ENCODE data around the gene RBMS1.
A peak's percentile ranks its signal among the peaks of the same experiment; 100 is the strongest.

Gene RBMS1

DNA sequence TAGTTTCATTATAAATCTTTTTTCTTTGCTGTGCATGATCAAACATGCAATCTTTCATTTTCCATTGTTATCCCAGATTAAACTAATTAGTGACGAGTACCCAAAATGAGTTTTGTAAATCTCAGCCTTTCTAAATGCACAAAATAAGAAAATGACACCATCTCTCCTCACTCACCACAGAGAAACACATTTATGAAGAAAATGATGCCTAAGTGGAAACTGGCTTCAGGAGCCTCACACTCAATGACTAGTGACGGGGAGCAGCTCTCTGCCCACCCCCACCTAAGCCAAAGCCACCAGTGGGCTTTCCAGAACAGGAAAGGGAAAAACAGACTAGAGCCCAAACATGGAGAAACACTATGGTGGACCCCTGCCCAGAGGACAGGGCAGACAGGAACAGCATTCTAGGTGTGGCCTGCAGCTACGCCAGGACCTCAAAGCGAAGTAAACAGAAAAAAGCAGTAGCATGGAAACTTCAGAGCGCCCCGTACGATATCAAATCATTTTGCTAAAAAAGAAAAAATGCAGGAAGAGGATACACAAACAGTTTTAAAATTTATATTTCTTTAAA, 113.5 kb downstream of the RBMS1 start:
- FAIRE-seq, result no peak
- no peak for DNase-seq (ENCODE audit: insufficient read length, low spot score)
- TF ChIP-seq, protein P1, sequence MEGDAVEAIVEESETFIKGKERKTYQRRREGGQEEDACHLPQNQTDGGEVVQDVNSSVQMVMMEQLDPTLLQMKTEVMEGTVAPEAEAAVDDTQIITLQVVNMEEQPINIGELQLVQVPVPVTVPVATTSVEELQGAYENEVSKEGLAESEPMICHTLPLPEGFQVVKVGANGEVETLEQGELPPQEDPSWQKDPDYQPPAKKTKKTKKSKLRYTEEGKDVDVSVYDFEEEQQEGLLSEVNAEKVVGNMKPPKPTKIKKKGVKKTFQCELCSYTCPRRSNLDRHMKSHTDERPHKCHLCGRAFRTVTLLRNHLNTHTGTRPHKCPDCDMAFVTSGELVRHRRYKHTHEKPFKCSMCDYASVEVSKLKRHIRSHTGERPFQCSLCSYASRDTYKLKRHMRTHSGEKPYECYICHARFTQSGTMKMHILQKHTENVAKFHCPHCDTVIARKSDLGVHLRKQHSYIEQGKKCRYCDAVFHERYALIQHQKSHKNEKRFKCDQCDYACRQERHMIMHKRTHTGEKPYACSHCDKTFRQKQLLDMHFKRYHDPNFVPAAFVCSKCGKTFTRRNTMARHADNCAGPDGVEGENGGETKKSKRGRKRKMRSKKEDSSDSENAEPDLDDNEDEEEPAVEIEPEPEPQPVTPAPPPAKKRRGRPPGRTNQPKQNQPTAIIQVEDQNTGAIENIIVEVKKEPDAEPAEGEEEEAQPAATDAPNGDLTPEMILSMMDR (IDR thresholded peaks at IDR 0.05; ENCODE audit: insufficient read depth, missing control alignments), result no peak

DNA sequence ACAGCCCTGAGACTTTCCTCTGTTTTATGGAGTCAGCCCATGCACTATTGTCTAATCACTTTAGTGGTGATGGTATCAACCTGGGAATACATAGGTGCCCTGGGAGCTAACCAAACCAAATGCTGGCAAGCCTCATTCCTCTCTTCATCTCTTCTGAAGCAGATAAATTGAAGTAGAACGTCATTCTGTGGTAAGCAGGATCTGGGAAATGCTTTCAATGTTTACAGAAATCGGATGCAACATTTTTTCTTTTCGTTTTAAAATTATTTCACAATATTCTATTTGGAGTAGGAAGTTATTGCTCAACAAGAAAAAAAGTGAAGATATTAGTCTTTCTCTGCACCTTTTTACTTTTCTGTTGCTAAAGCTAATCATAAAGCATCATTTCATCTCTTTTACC, 114.2 kb downstream of the RBMS1 start:
- FAIRE-seq (no peak), DNase-seq (ENCODE audit: insufficient read length, low spot score) (no peak)
- TF ChIP-seq, protein P1 (IDR thresholded peaks at IDR 0.05; ENCODE audit: insufficient read depth, missing control alignments), result no peak

DNA sequence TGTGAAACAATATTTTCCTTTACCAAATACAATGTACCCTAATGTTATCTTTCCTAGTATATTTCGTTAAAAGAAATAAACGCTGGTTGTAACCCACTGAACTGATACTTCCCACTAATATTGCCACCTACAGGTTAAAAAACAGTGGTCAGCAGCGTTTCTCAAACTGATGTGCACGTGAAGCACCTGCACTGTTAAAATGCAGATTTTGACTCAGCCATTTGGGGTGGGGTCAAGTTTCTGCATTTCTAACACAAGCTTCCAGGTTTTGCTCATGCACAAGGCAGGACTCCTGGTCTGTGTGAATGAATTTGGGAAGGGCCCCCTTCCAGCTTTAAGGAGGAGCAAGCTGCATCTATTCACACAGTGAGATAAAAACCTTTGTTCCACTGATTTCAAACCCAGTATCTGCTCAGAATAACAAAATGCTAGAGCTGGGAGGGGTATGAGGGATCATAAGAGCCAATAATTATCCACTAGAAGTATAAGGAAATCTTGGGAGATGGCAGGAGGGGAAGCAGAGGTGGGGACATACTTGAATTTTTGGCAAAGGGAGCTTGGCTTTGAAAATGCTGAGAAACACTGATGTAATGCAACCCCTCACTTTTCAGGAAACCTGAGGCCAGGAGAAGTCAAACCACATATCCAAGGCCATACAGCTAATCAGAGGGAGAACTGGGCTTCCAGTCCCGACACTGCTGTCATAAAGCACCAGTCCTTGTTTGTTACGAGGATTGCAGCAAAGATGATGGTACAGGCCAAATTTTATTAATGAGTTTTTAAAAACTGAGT, 116.2 kb downstream of the RBMS1 start:
- TF ChIP-seq, protein P1 (IDR thresholded peaks at IDR 0.05; ENCODE audit: insufficient read depth, missing control alignments), result peak; percentile 18
- DNase-seq (ENCODE audit: insufficient read length, low spot score) (no peak), FAIRE-seq (no peak)

DNA sequence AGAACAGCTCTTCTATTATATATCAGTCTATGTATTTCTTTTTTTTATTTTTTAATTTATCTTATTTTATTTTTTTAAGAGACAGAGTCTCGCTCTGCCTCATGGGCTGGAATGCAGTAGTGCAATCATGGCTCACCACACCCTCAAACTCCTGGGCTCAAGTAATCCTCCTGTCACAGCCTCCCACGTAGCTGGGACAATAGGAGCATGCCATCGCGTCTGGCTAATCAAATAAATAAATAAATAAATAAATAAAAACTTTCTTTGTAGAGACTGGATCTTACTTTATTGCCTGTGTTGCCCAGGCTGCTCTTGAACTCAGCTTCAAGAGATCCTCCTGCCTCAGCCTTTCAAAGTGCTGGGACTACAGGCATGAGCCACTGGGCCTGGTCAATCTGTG, 117.0 kb downstream of the RBMS1 start:
- DNase-seq (ENCODE audit: insufficient read length, low spot score), result no peak
- TF ChIP-seq, protein P1 (IDR thresholded peaks at IDR 0.05; ENCODE audit: insufficient read depth, missing control alignments), result no peak
- no peak for FAIRE-seq

DNA sequence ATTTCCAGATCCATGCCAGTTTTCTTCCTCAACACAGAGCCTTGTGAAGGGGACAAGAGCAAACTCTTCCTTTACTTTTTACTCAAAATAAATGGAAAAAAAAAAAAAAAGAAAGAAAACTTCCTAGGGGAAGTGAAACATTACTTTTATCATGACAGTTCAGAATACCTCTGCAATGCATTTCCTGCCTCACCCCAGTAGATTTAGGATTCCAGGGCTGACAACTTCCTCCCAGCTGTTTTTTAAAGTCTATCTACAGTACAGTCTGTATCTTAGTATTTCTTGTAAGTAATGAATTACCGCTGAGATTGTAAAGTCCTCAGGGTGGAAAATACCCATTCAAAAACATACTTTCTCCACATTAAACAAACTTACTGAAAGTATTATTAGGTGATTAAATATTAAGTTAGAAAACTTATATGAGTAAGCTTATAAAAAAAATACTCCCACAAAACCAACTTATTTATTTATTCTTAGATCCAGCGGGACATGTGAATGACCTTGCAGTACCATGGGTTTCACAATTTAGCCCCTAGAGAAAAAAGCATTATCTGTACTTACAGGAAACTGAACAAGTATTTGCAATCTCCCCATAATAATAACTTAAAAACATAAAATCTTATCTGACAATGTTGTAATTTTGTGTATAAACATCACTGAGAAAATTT, 117.7 kb downstream of the RBMS1 start:
- DNase-seq (ENCODE audit: insufficient read length, low spot score) (no peak), FAIRE-seq (no peak)
- TF ChIP-seq, protein P1 (IDR thresholded peaks at IDR 0.05; ENCODE audit: insufficient read depth, missing control alignments), result no peak

DNA sequence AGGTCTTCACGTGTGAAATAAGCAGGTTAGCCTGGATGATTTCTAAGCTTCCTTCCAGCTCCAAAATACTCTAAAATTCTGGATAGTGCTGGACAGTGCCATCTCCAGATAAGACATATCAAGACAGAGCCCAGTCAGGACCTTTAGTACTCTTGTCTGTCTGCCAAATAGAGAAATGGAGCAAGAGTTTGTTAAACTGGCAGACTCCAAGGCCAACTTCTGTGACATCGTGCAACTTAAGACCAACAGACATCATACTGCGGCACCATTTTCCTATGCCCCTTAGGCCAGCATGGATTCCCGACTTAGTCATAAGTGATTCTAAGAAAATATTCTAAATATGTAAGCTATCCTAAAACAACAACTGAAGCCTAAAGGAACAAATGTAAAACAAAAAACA, 118.6 kb downstream of the RBMS1 start:
- FAIRE-seq, result no peak
- DNase-seq (ENCODE audit: insufficient read length, low spot score), result no peak
- TF ChIP-seq, protein P1 (IDR thresholded peaks at IDR 0.05; ENCODE audit: insufficient read depth, missing control alignments), result no peak

DNA sequence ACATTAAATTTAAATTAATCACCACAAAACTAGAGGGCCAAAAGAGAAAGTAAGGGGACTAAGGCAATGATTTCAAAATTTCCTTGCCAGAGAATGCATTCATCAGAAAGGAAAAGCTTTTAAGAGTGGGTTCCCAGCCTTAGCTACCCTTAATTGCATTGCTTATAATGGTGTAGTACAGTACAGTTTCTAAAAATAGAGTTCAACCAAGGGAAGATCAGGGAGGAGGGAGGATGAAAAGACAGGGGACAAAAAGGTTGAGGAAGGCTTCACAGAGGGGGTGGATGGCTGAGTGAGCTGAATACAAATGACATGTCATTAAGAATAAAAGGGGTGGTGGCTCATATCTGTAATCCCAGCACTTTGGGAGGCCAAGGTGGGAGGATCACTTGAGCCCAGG, 119.9 kb downstream of the RBMS1 start:
- TF ChIP-seq, protein P1 (IDR thresholded peaks at IDR 0.05; ENCODE audit: insufficient read depth, missing control alignments), result no peak
- FAIRE-seq (no peak), DNase-seq (ENCODE audit: insufficient read length, low spot score) (no peak)
